Immature natural killer cell (primary cell): Measurements from ENCODE around the gene FES. TPM values are rescaled to one million over a fixed set of nuclear protein-coding genes. Genes with fewer than 3 reads are reported as not detected.
"Not testable (repeated sequence)": the region's sequence is repeated elsewhere in the genome, so short reads cannot be mapped to it uniquely, and the experiment has no call there.

ENCODE experiments used
- DNase-seq, 3 donors: peaks; one replicate each; pipeline ENCODE4 v3.0.0; 2022; ENCODE audit warnings: mixed read lengths in 1 of 3
- H3K27ac Mint-ChIP-seq, 6 donors: one replicate each; pipeline ENCODE4 v1.8.0; 2020; ENCODE audit warnings: mixed read lengths in 6 of 6, mild to moderate bottlenecking in 5 of 6, inconsistent platforms in 4 of 6, moderate library complexity in 3 of 6
- H3K27me3 Mint-ChIP-seq, 3 donors: one replicate each; pipeline ENCODE4 v1.8.0; 2020 to 2021; ENCODE audit warnings: low read depth in 3 of 3, mild to moderate bottlenecking in 3 of 3, mixed read lengths in 3 of 3, moderate library complexity in 3 of 3, inconsistent platforms in 1 of 3
- H3K36me3 Mint-ChIP-seq, 3 donors: one replicate each; pipeline ENCODE4 v1.8.0; 2020; ENCODE audit warnings: mixed read lengths in 3 of 3, inconsistent platforms in 2 of 3, mild to moderate bottlenecking in 2 of 3
- H3K4me1 Mint-ChIP-seq, 2 donors: one replicate each; pipeline ENCODE4 v1.8.0; 2020; ENCODE audit warnings: inconsistent platforms in 2 of 2, mild to moderate bottlenecking in 2 of 2, mixed read lengths in 2 of 2, moderate library complexity in 1 of 2
- H3K4me3 Mint-ChIP-seq, 5 donors: one replicate each; pipeline ENCODE4 v1.8.0; 2020; ENCODE audit warnings: mild to moderate bottlenecking in 5 of 5, mixed read lengths in 5 of 5, inconsistent platforms in 3 of 5, moderate library complexity in 3 of 5
- H3K9me3 Mint-ChIP-seq, 6 donors: one replicate each; pipeline ENCODE4 v1.8.0; 2020; ENCODE audit warnings: mild to moderate bottlenecking in 6 of 6, mixed read lengths in 6 of 6, inconsistent platforms in 4 of 6, moderate library complexity in 3 of 6
- polyA plus RNA-seq, 3 donors: library from polyadenylated mRNA; unstranded; fragments of 300-500 nt; fragmentation: Illumina TruSeq; gene quantifications; one replicate each; pipeline ENCODE4 v1.2.3, GENCODE V29; 2021

The FES gene
- polyA plus RNA-seq, 3 donors from 2014 or later = 28.6 to 73.2 (median 53.5) TPM

- H3K4me3 Mint-ChIP-seq = peak overlapping the region in 3 of 5 donors; percentile 13 to 25 (median 21)
- not testable (repeated sequence) for H3K9me3 Mint-ChIP-seq, DNase-seq, H3K36me3 Mint-ChIP-seq
- peaks cover 47 to 57% of the 10 kb centered on the region in 2 donors for H3K4me1 Mint-ChIP-seq
- H3K27ac Mint-ChIP-seq = peak overlapping the region in 5 of 6 donors; percentile 12 to 59 (median 45)
- H3K27me3 Mint-ChIP-seq = peaks cover 11 to 18% (median 13%) of the 10 kb centered on the region in 3 donors
These were observed 9.3 kb upstream of the FES start for GRCh38 chr15:90874986-90875385.

GRCh38 chr15:90875549-90875981 is 8.7 kb upstream of the FES start:
- H3K9me3 Mint-ChIP-seq = no peaks in the 10 kb centered on the region
- no peak overlapping the region for H3K4me3 Mint-ChIP-seq
- H3K4me1 Mint-ChIP-seq = peaks cover 41 to 51% of the 10 kb centered on the region in 2 donors
- peak overlapping the region in 3 of 6 donors; percentile 12 to 77 (median 59) for H3K27ac Mint-ChIP-seq
- no peak for DNase-seq
- H3K27me3 Mint-ChIP-seq = peaks cover 7 to 14% (median 11%) of the 10 kb centered on the region in 3 donors
- H3K36me3 Mint-ChIP-seq = peaks cover 0 to 4% (median 4%) of the 10 kb centered on the region in 3 donors

GRCh38 chr15:90876046-90876445 is 8.3 kb upstream of the FES start:
- Mint-ChIP-seq H3K4me1 (peaks cover 37 to 47% of the 10 kb centered on the region in 2 donors), H3K9me3 (no peaks in the 10 kb centered on the region), H3K27me3 (peaks cover 2 to 11% (median 7%) of the 10 kb centered on the region in 3 donors), H3K27ac (no peak overlapping the region), H3K4me3 (no peak overlapping the region), H3K36me3 (peaks cover 0 to 4% (median 4%) of the 10 kb centered on the region in 3 donors)
- no peak for DNase-seq

- Mint-ChIP-seq H3K27me3 (peaks cover 2 to 11% (median 7%) of the 10 kb centered on the region in 3 donors), H3K4me3 (peak overlapping the region in 1 of 5 donors; percentile 41), H3K4me1 (peaks cover 37 to 47% of the 10 kb centered on the region in 2 donors), H3K36me3 (peaks cover 0 to 4% (median 4%) of the 10 kb centered on the region in 3 donors), H3K9me3 (no peaks in the 10 kb centered on the region), H3K27ac (peak overlapping the region; percentile 46 to 76 (median 70))
- no peak for DNase-seq
These were observed 7.7 kb upstream of the FES start for GRCh38 chr15:90876512-90877170.

GRCh38 chr15:90877315-90877714 is 7.0 kb upstream of the FES start:
- peak overlapping the region in 5 of 6 donors; percentile 57 to 76 (median 73) for H3K27ac Mint-ChIP-seq
- H3K4me3 Mint-ChIP-seq = no peak overlapping the region
- DNase-seq = no peak
- H3K9me3 Mint-ChIP-seq = no peaks in the 10 kb centered on the region
- peaks cover 36 to 45% of the 10 kb centered on the region in 2 donors for H3K4me1 Mint-ChIP-seq
- H3K27me3 Mint-ChIP-seq = peaks cover 1 to 9% (median 6%) of the 10 kb centered on the region in 3 donors
- H3K36me3 Mint-ChIP-seq = peaks cover 0 to 4% (median 4%) of the 10 kb centered on the region in 3 donors

GRCh38 chr15:90877996-90878395 is 6.3 kb upstream of the FES start:
- no peak for DNase-seq
- H3K36me3 Mint-ChIP-seq = peaks cover 0 to 4% (median 4%) of the 10 kb centered on the region in 3 donors
- peak overlapping the region in 5 of 6 donors; percentile 4 to 76 (median 63) for H3K27ac Mint-ChIP-seq
- no peaks in the 10 kb centered on the region for H3K9me3 Mint-ChIP-seq
- peaks cover 0 to 5% (median 2%) of the 10 kb centered on the region in 3 donors for H3K27me3 Mint-ChIP-seq
- H3K4me1 Mint-ChIP-seq = peaks cover 29 to 39% of the 10 kb centered on the region in 2 donors
- H3K4me3 Mint-ChIP-seq = no peak overlapping the region

- no peak overlapping the region for H3K27ac Mint-ChIP-seq
- no peaks in the 10 kb centered on the region for H3K9me3 Mint-ChIP-seq
- DNase-seq = no peak
- peaks cover 0 to 4% (median 4%) of the 10 kb centered on the region in 3 donors for H3K36me3 Mint-ChIP-seq
- peaks cover 27 to 39% of the 10 kb centered on the region in 2 donors for H3K4me1 Mint-ChIP-seq
- H3K4me3 Mint-ChIP-seq = no peak overlapping the region
- H3K27me3 Mint-ChIP-seq = peaks cover 0 to 5% (median 2%) of the 10 kb centered on the region in 3 donors
These were observed 5.6 kb upstream of the FES start for GRCh38 chr15:90878660-90879059.

GRCh38 chr15:90879730-90880366 is 4.5 kb upstream of the FES start:
- Mint-ChIP-seq H3K27ac (peak overlapping the region in 1 of 6 donors; percentile 64), H3K36me3 (peaks cover 0 to 4% (median 4%) of the 10 kb centered on the region in 3 donors), H3K4me1 (peaks cover 25 to 31% of the 10 kb centered on the region in 2 donors), H3K4me3 (no peak overlapping the region), H3K9me3 (no peaks in the 10 kb centered on the region), H3K27me3 (peaks cover under 1 to 5% (median 5%) of the 10 kb centered on the region in 3 donors)
- no peak for DNase-seq

GRCh38 chr15:90880381-90881145 is 3.7 kb upstream of the FES start:
- Mint-ChIP-seq H3K9me3 (no peaks in the 10 kb centered on the region), H3K36me3 (peaks cover 0 to 4% (median 4%) of the 10 kb centered on the region in 3 donors), H3K4me1 (peaks cover 32 to 33% of the 10 kb centered on the region in 2 donors), H3K4me3 (no peak overlapping the region), H3K27ac (peak overlapping the region in 1 of 6 donors; percentile 42), H3K27me3 (peaks cover 3 to 10% (median 6%) of the 10 kb centered on the region in 3 donors)
- DNase-seq = no peak

- Mint-ChIP-seq H3K27ac (no peak overlapping the region), H3K27me3 (peaks cover 3 to 10% (median 7%) of the 10 kb centered on the region in 3 donors), H3K36me3 (peaks cover 0 to 4% (median 4%) of the 10 kb centered on the region in 3 donors), H3K4me1 (peaks cover 40 to 41% of the 10 kb centered on the region in 2 donors), H3K9me3 (no peaks in the 10 kb centered on the region), H3K4me3 (no peak overlapping the region)
- DNase-seq = no peak
These were observed 2.9 kb upstream of the FES start for GRCh38 chr15:90881181-90881977.

GRCh38 chr15:90881978-90882721 is 2.2 kb upstream of the FES start:
- peaks cover 3 to 10% (median 6%) of the 10 kb centered on the region in 3 donors for H3K27me3 Mint-ChIP-seq
- H3K4me3 Mint-ChIP-seq = no peak overlapping the region
- no peaks in the 10 kb centered on the region for H3K9me3 Mint-ChIP-seq
- DNase-seq = no peak
- peak overlapping the region in 3 of 6 donors; percentile 16 to 84 (median 82) for H3K27ac Mint-ChIP-seq
- H3K4me1 Mint-ChIP-seq = peaks cover 36 to 39% of the 10 kb centered on the region in 2 donors
- peaks cover 0 to 4% (median 0%) of the 10 kb centered on the region in 3 donors for H3K36me3 Mint-ChIP-seq

GRCh38 chr15:90882781-90883525 is 1.4 kb upstream of the FES start:
- peaks cover 5 to 10% (median 6%) of the 10 kb centered on the region in 3 donors for H3K27me3 Mint-ChIP-seq
- H3K4me3 Mint-ChIP-seq = peak overlapping the region; percentile 38 to 64 (median 58)
- H3K4me1 Mint-ChIP-seq = peaks cover 33 to 36% of the 10 kb centered on the region in 2 donors
- peak overlapping the region; percentile 66 to 84 (median 80) for H3K27ac Mint-ChIP-seq
- H3K9me3 Mint-ChIP-seq = no peaks in the 10 kb centered on the region
- no peak for DNase-seq
- peaks cover 3 to 9% (median 5%) of the 10 kb centered on the region in 3 donors for H3K36me3 Mint-ChIP-seq
